AG08396 (cell line): ENCODE results near the gene PAX2.

Source experiments
- DNase-seq: peaks from one replicate; pipeline ENCODE4 v3.0.0; 2012; ENCODE audit warnings: low spot score, mixed read lengths

PAX2 gene

GRCh38 chr10:100724531-100725027 is 20.8 kb upstream of the PAX2 start:
- DNase-seq: no peak

- no peak for DNase-seq
Measured at GRCh38 chr10:100725071-100725471, 20.3 kb upstream of the PAX2 start.

GRCh38 chr10:100725869-100726426 is 19.4 kb upstream of the PAX2 start:
- DNase-seq: no peak

GRCh38 chr10:100727808-100728207 is 17.6 kb upstream of the PAX2 start:
- DNase-seq: no peak

DNA sequence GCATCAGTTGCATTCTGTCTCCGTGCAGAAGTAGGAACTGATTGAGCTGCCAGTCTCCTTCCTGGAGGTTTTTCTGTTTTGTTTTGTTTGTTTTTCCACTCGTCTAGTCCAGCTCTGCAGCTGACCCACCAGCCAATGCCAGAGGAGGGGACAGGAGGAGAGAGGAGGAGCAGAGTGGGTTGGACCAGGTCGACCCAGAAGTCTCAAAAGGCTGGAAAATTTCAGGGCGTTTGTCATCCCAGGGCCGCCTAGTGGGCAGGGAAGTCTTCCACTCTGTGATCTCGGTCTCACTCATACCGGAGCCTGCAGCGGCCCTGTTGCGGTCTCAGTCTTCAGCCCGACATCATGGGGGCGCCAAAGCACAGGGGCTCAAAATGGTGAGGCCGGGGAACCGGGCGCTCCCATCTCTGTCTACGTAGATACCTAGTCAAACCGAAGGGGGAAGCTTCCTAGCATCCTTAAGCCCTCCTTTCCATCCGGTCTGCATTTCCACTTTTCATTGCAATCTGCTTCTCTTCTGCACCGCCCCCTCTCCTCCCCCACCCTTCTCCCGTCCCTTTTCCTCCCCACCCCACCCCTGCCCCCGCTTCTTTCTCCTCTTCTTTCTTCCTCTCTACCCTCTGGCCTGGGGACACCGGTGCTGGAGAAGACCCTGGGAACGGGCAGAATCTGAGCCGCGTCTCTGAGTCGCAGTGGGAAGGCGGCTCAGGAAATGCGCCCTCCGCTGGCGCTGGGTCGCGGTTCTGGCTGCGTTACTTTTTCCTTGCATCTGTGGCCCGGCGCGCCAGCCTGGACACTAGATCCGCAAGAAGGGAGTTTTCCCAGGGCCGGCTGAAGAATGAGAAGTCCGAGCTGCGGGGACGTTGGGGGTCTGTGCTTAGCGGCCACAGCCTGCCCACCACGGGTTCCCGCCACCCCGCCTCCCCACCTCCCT is 16.2 kb upstream of the PAX2 start:
- no peak for DNase-seq

- no peak for DNase-seq
Measured at GRCh38 chr10:100729862-100730724, 15.3 kb upstream of the PAX2 start.

DNA sequence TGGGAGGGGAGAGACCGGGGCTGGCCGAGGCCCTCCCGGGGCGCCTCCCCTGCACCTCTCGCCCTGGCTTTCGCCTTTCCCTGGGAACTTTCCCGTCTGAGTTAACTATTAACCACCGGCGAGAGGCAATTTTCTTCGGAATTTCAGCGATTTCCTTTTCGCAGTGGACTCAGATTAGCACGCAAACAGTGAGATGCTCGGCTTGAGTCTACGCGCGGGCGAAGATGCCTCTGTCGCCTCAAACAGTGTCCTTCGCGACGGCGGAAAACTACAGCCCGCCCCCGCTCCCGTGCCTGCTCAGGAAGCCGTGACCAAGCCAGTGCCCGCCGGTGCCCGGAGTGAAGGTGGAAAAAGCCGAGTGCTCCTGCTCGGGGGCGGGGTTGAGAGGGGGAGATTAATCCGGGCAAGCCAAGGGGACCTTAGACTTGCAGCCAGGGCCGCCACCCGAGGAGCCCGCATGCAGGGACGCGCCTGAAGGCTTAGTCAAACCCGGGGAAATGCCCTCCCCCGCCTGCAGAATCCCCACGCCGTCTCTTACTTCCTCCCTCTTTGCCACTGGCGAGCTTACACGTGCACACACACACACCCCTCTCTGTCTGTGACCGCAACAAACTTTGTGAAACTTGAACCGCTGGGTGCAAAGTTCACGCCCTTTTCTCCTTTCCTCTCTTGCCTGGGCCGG is 14.5 kb upstream of the PAX2 start:
- DNase-seq: no peak

DNA sequence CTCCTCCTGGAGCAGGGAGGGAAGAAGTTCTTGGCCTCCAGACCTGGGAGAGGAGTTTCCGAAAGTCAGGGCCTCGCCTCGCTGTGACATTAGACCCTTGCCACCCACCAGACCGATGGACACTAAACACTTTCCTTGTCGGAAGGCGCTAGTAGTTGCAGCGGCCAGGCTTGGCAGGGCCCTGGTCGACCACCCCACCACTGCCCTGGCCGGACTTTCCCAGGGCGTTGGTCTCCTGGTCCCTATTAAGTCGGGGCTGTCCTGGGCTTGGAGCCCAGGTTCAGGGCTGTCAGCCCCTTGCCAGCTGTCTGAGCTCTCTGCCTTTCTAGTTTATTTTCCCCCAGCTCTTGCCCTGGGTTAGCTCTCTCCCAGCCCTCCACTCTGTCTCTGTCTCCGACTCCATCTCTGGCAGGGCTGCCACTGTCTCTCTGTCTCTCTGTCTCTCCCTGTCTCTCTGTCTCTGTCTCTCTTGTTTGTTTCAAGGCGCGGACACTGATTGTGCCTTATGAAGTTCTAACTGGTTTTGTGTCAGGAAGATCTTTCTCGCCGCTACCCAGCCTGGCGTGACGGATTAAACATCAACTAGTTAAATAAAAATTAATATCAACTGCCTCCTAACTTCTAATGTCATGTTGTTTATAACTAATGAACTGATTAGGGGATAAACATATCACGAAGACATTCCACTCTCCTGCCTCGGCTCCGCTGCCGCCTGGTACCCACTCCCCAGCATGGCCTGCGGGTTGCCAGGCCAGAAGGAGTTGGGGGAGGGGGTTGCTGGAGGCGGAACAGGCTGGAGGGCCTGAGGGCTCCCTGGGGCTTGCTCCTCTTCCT is 13.8 kb upstream of the PAX2 start:
- no peak for DNase-seq

DNA sequence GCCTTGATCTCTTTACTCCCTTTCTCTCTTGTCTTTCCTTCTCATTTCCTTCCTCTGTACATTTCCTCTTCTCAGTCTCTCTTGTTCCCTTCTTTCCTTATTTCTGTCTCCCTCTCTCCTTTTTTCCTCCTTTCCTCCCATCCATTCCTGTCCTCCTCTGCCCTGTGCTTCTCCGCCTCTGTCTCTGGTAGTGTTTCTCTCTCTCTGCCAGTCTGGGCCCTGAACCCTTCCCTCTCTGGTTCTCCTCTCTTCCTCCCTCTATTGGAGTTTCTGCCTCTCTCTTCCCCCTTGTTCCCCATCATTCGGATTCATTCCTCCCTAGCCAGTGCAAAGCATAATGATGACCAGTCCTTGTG is 13.2 kb upstream of the PAX2 start:
- no peak for DNase-seq

DNA sequence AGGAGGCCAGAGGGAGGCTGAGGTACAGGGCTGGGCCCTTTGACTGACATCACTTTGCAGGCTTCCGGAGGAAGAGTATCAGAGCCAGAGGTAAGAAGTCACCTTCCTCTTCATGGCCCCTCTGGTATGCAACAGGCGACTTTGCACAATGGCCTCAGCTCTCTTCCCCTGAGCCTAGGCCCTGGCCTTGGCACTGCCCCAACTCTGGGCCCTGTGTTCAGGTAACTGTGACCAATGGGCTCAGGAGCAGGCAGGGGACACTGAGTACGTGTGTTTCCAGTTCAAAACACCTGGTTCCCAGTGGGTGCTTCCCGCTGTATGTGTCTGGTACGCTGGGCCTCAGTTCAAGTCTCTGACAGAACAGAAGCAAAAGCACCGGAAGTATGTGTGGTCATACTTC is 12.1 kb upstream of the PAX2 start:
- DNase-seq: no peak

GRCh38 chr10:100734295-100735086 is 10.9 kb upstream of the PAX2 start:
- no peak for DNase-seq

DNA sequence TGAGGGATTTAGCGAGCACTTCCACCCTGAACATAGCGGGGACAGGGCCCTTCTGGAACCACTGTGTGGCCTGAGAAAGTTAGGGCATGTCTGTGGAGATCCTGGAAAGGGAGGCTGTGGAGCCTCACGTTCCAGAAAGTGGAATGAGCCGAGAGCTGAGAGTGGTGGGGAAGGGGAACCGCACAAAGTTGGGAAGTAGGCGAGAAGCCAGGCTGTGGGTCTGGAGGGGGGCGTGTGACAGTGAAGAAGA is 10.4 kb upstream of the PAX2 start:
- DNase-seq: no peak

- no peak for DNase-seq
Measured at GRCh38 chr10:100735337-100736143, 9.8 kb upstream of the PAX2 start.

- DNase-seq: no peak
Measured at GRCh38 chr10:100736144-100736808, 9.1 kb upstream of the PAX2 start.

- peak; percentile 12 for DNase-seq
Measured at GRCh38 chr10:100736809-100737354, 8.5 kb upstream of the PAX2 start.

GRCh38 chr10:100737355-100738054 is 7.9 kb upstream of the PAX2 start:
- DNase-seq: peak; percentile 30

GRCh38 chr10:100738055-100738827 is 7.1 kb upstream of the PAX2 start:
- peak; percentile 15 for DNase-seq
